ENCODE measurements around the gene EIF3L. TPM values are rescaled to one million over a fixed set of nuclear protein-coding genes. Genes with fewer than 3 reads are reported as not detected.

The EIF3L gene
- total and polyA plus RNA-seq, 2 donors (not counting 3 experiments of a cell fraction or from before 2014, with no cell fraction given) = 479 to 601 TPM

GRCh38 chr22:37912171-37912570 is 63.0 kb downstream of the EIF3L start:
- peaks cover 20% of the 10 kb centered on the region for H3K79me2 ChIP-seq (ENCODE audit: control insufficient read depth, insufficient read depth, low read length)
- dilution Hi-C loops (cut with MboI; ENCODE audit: extremely low pct_ligation_motif_present, low sequenced_read_pairs) (no loop called here), intact Hi-C loops (cut with micrococcal nuclease) (no loop called here)
- CTCF ChIA-PET = interaction anchor here (1.8 kb wide), 1 partner anchor 25 kb away, joined by 5 read pairs; no protein-coding TSS in a partner anchor
- POLR2A ChIA-PET = no interaction called here
- no peak for DNase-seq (ENCODE audit: low read depth, low spot score)
- no peaks in the 10 kb centered on the region for H3K27me3 ChIP-seq (ENCODE audit: control insufficient read depth in 2 of 2, insufficient read depth in 2 of 2, low read length in 2 of 2)
- H3K27ac ChIP-seq (ENCODE audit: insufficient read depth, low read depth, low read length) = no peak overlapping the region
- H3K4me1 ChIP-seq (ENCODE audit: control insufficient read depth, extremely low read depth, insufficient read depth, low read length) = peaks cover 6% of the 10 kb centered on the region
- no peak for FAIRE-seq
- H3K9me1 ChIP-seq (replicated peaks; ENCODE audit: control insufficient read depth, extremely low read depth, insufficient read depth, low read length) = no peaks in the 10 kb centered on the region
- no peaks in the 10 kb centered on the region for H3K9me3 ChIP-seq (replicated peaks; ENCODE audit: control insufficient read depth, insufficient read depth, low read length)
- no peak overlapping the region for H3K9ac ChIP-seq (replicated peaks; ENCODE audit: extremely low read depth, insufficient read depth, low read length)
- H3K4me2 ChIP-seq (ENCODE audit: insufficient read depth, low read length) = no peak overlapping the region
- no peak overlapping the region for H2AFZ ChIP-seq (ENCODE audit: low read depth, low read length)
- H4K20me1 ChIP-seq (replicated peaks; ENCODE audit: control insufficient read depth, extremely low read depth, insufficient read depth, low read length) = no peaks in the 10 kb centered on the region
- H3K36me3 ChIP-seq (ENCODE audit: control insufficient read depth in 2 of 2, extremely low read depth in 1 of 2, insufficient read depth in 2 of 2, low read length in 2 of 2) = peaks cover 2 to 14% of the 10 kb centered on the region in 2 experiments
- TF ChIP-seq POLR2AphosphoS5 (IDR thresholded peaks at IDR 0.05; ENCODE audit: insufficient read depth, low read depth, low read length) (no peak), MYC (IDR thresholded peaks at IDR 0.05; ENCODE audit: low read depth, low read length) (no peak), EZH2 (IDR thresholded peaks at IDR 0.05; ENCODE audit: borderline replicate concordance, low read depth, low read length, severe bottlenecking) (no peak), MAX (IDR thresholded peaks at IDR 0.05; ENCODE audit: insufficient read depth, insufficient read length) (no peak), FOS (IDR thresholded peaks at IDR 0.05; ENCODE audit: borderline replicate concordance, insufficient read depth, low read length) (no peak)
- no peak overlapping the region for H3K4me3 ChIP-seq (replicated peaks in 1 of 3; ENCODE audit: insufficient read depth in 1 of 3, low read depth in 1 of 3, low read length in 3 of 3)
- BruUV-seq (replicated peaks) = no TSS peak

GRCh38 chr22:37913233-37913721 is 64.1 kb downstream of the EIF3L start:
- ChIA-PET CTCF (no interaction called here), POLR2A (interaction anchor here (0.5 kb wide), 1 partner anchor 46 kb away, joined by 10 read pairs; no protein-coding TSS in a partner anchor)
- Histone ChIP-seq H3K27me3 (ENCODE audit: control insufficient read depth in 2 of 2, insufficient read depth in 2 of 2, low read length in 2 of 2) (no peaks in the 10 kb centered on the region), H3K4me2 (ENCODE audit: insufficient read depth, low read length) (no peak overlapping the region), H2AFZ (ENCODE audit: low read depth, low read length) (no peak overlapping the region), H3K9me1 (replicated peaks; ENCODE audit: control insufficient read depth, extremely low read depth, insufficient read depth, low read length) (no peaks in the 10 kb centered on the region), H3K27ac (ENCODE audit: insufficient read depth, low read depth, low read length) (no peak overlapping the region), H3K4me3 (replicated peaks in 1 of 3; ENCODE audit: insufficient read depth in 1 of 3, low read depth in 1 of 3, low read length in 3 of 3) (no peak overlapping the region), H3K36me3 (ENCODE audit: control insufficient read depth in 2 of 2, extremely low read depth in 1 of 2, insufficient read depth in 2 of 2, low read length in 2 of 2) (peaks cover 2 to 25% of the 10 kb centered on the region in 2 experiments), H3K9ac (replicated peaks; ENCODE audit: extremely low read depth, insufficient read depth, low read length) (no peak overlapping the region), H4K20me1 (replicated peaks; ENCODE audit: control insufficient read depth, extremely low read depth, insufficient read depth, low read length) (no peaks in the 10 kb centered on the region), H3K4me1 (ENCODE audit: control insufficient read depth, extremely low read depth, insufficient read depth, low read length) (no peaks in the 10 kb centered on the region), H3K79me2 (ENCODE audit: control insufficient read depth, insufficient read depth, low read length) (peaks cover 12% of the 10 kb centered on the region), H3K9me3 (replicated peaks; ENCODE audit: control insufficient read depth, insufficient read depth, low read length) (no peaks in the 10 kb centered on the region)
- BruUV-seq (replicated peaks) = no TSS peak
- dilution Hi-C loops (cut with MboI; ENCODE audit: extremely low pct_ligation_motif_present, low sequenced_read_pairs) = no loop called here
- FAIRE-seq (no peak), DNase-seq (ENCODE audit: low read depth, low spot score) (no peak)
- intact Hi-C loops (cut with micrococcal nuclease) = no loop called here
- no peak for TF ChIP-seq FOS (IDR thresholded peaks at IDR 0.05; ENCODE audit: borderline replicate concordance, insufficient read depth, low read length)
- TF ChIP-seq EZH2 (IDR thresholded peaks at IDR 0.05; ENCODE audit: borderline replicate concordance, low read depth, low read length, severe bottlenecking) = no peak
- TF ChIP-seq MYC (IDR thresholded peaks at IDR 0.05; ENCODE audit: low read depth, low read length) = no peak
- no peak for TF ChIP-seq POLR2A (IDR thresholded peaks at IDR 0.05; ENCODE audit: low read depth, low read length)
- TF ChIP-seq MAX (IDR thresholded peaks at IDR 0.05; ENCODE audit: insufficient read depth, insufficient read length) = no peak
- TF ChIP-seq JUN (IDR thresholded peaks at IDR 0.05; ENCODE audit: borderline replicate concordance, insufficient read depth, insufficient read length, low read depth) = no peak
- no peak for TF ChIP-seq POLR2AphosphoS5 (IDR thresholded peaks at IDR 0.05; ENCODE audit: insufficient read depth, low read depth, low read length)
- no peak for TF ChIP-seq GATA2 (IDR thresholded peaks at IDR 0.05; ENCODE audit: insufficient read depth, insufficient read length, low read depth, low read length)
- TF ChIP-seq CTCF (IDR thresholded peaks at IDR 0.05; ENCODE audit: extremely low read depth in 1 of 2, insufficient read depth in 1 of 2, low read depth in 1 of 2, low read length in 2 of 2) = no peak

All from endothelial cell of umbilical vein (primary cell).